A673 (cell line): ENCODE measurements around the gene ZBTB20.

Source experiments
- EZH2 ChIP-seq: fragments of 200-600 bp; sonication (generic); IDR thresholded peaks from 2 replicates; pipeline ENCODE4 v1.6.1; 2017; ENCODE audit warnings: borderline replicate concordance, low read depth, mild to moderate bottlenecking, mixed read lengths, antibody characterized with exemption, low read length; ENCODE audit not compliant: poor library complexity, severe bottlenecking
- TF ChIP-seq, protein P1 (sequence below): fragments of 300-800, 200-600 bp; sonication (generic); conservative IDR thresholded peaks from 2 replicates; pipeline ENCODE4 v1.5.1; 2017; ENCODE audit warnings: low read depth, mild to moderate bottlenecking, antibody characterized with exemption, low read length, moderate library complexity, mixed read lengths

DNA sequence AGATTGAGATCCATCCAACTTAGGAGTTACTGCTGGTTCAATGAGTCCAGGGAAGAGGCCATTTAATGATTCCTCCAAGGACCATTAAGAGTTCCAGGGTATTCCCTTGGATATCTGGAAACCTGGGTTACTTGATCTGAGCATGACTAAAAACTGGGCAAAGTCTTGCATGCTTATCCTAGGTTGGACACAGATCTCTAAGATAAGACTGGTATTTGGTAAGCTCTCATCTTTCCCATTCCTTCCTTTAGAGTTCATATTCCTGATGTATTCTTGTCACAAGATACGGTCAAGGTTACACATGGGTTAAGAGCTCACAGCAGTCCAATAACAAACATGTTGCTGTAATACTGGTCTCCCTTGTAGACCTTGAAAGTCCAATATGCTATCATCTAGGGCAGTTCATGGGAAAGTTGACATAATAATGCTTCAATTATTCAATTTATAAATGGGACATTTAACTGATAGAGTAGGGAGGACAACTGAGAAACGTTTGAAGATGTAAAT lies 551.5 kb downstream of the ZBTB20 start:
- TF ChIP-seq, protein P1, sequence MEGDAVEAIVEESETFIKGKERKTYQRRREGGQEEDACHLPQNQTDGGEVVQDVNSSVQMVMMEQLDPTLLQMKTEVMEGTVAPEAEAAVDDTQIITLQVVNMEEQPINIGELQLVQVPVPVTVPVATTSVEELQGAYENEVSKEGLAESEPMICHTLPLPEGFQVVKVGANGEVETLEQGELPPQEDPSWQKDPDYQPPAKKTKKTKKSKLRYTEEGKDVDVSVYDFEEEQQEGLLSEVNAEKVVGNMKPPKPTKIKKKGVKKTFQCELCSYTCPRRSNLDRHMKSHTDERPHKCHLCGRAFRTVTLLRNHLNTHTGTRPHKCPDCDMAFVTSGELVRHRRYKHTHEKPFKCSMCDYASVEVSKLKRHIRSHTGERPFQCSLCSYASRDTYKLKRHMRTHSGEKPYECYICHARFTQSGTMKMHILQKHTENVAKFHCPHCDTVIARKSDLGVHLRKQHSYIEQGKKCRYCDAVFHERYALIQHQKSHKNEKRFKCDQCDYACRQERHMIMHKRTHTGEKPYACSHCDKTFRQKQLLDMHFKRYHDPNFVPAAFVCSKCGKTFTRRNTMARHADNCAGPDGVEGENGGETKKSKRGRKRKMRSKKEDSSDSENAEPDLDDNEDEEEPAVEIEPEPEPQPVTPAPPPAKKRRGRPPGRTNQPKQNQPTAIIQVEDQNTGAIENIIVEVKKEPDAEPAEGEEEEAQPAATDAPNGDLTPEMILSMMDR, result no peak
- TF ChIP-seq EZH2, result no peak
